CD4-positive, alpha-beta T cell treated with Interleukin-4 for 1 hour (primary cell): ENCODE results near the gene CEP250.
"Not testable (repeated sequence)": the region's sequence is repeated elsewhere in the genome, so short reads cannot be mapped to it uniquely, and the experiment has no call there.

Experiments used
- DNase-seq, 2 donors: peaks; one replicate each; pipeline ENCODE4 v3.0.0-alpha.2; 2020 to 2022

The CEP250 gene

GRCh38 chr20:35454881-35455609 lies at the start of gene CEP250:
Gene CEP250 (plus strand): TSS chr20:35455598. CDS start chr20:35462368, 6,770 bp downstream.
- peak; percentile 95 for DNase-seq

- no peak for DNase-seq
Measured at GRCh38 chr20:35405775-35406174, 49.6 kb upstream of the CEP250 start.

GRCh38 chr20:35408270-35408669 lies 47.1 kb upstream of the CEP250 start:
- DNase-seq = no peak

GRCh38 chr20:35409542-35409941 lies 45.9 kb upstream of the CEP250 start:
- no peak for DNase-seq

GRCh38 chr20:35410613-35411012 lies 44.8 kb upstream of the CEP250 start:
- no peak for DNase-seq

GRCh38 chr20:35421322-35421721 lies 34.1 kb upstream of the CEP250 start:
- no peak for DNase-seq

- no peak for DNase-seq
Measured at GRCh38 chr20:35431621-35432429, 23.6 kb upstream of the CEP250 start.

GRCh38 chr20:35432430-35432735 lies 23.0 kb upstream of the CEP250 start:
- DNase-seq = no peak

GRCh38 chr20:35433337-35433736 lies 22.1 kb upstream of the CEP250 start:
- no peak for DNase-seq

- DNase-seq = no peak
Measured at GRCh38 chr20:35434085-35435005, 21.1 kb upstream of the CEP250 start.

- no peak for DNase-seq
Measured at GRCh38 chr20:35436177-35436573, 19.2 kb upstream of the CEP250 start.

GRCh38 chr20:35437599-35437998 lies 17.8 kb upstream of the CEP250 start:
- no peak for DNase-seq

- DNase-seq = no peak
Measured at GRCh38 chr20:35443003-35443402, 12.4 kb upstream of the CEP250 start.

- no peak for DNase-seq
Measured at GRCh38 chr20:35444226-35444625, 11.2 kb upstream of the CEP250 start.

- no peak for DNase-seq
Measured at GRCh38 chr20:35446356-35447078, 8.9 kb upstream of the CEP250 start.

- DNase-seq = peak; percentile 84 to 88
Measured at GRCh38 chr20:35447082-35447789, 8.2 kb upstream of the CEP250 start.

GRCh38 chr20:35448788-35449373 lies 6.5 kb upstream of the CEP250 start:
- DNase-seq = no peak

GRCh38 chr20:35449855-35450254 lies 5.5 kb upstream of the CEP250 start:
- not testable (repeated sequence) for DNase-seq

GRCh38 chr20:35451295-35451694 lies 4.1 kb upstream of the CEP250 start:
- DNase-seq = no peak

GRCh38 chr20:35453647-35454046 lies 1.8 kb upstream of the CEP250 start:
- no peak for DNase-seq

GRCh38 chr20:35456700-35457099 lies 1.3 kb downstream of the CEP250 start:
- not testable (repeated sequence) for DNase-seq
